Measurements from ENCODE around the gene TMEM53.

Gene TMEM53

GRCh38 chr1:44696789-44697345 lies 22.6 kb upstream of the TMEM53 start:
- FAIRE-seq: no peak

- no peak for FAIRE-seq
Measured at GRCh38 chr1:44696101-44696500, 21.8 kb upstream of the TMEM53 start.

- no peak for FAIRE-seq
Measured at GRCh38 chr1:44695671-44696070, 21.4 kb upstream of the TMEM53 start.

GRCh38 chr1:44694863-44695478 lies 20.7 kb upstream of the TMEM53 start:
- no peak for FAIRE-seq

GRCh38 chr1:44693900-44694299 lies 19.6 kb upstream of the TMEM53 start:
- FAIRE-seq: no peak

- no peak for FAIRE-seq
Measured at GRCh38 chr1:44693159-44693558, 18.9 kb upstream of the TMEM53 start.

GRCh38 chr1:44689447-44689765 lies 15.1 kb upstream of the TMEM53 start:
- no peak for FAIRE-seq

- FAIRE-seq: no peak
Measured at GRCh38 chr1:44688760-44689446, 14.6 kb upstream of the TMEM53 start.

GRCh38 chr1:44685881-44686280 lies 11.6 kb upstream of the TMEM53 start:
- no peak for FAIRE-seq

GRCh38 chr1:44685218-44685617 lies 10.9 kb upstream of the TMEM53 start:
- FAIRE-seq: no peak

GRCh38 chr1:44684525-44684924 lies 10.2 kb upstream of the TMEM53 start:
- no peak for FAIRE-seq

- no peak for FAIRE-seq
Measured at GRCh38 chr1:44682883-44683265, 8.6 kb upstream of the TMEM53 start.

- FAIRE-seq: no peak
Measured at GRCh38 chr1:44681905-44682882, 7.9 kb upstream of the TMEM53 start.

GRCh38 chr1:44679468-44679867 lies 5.2 kb upstream of the TMEM53 start:
- FAIRE-seq: no peak

GRCh38 chr1:44678626-44679025 lies 4.3 kb upstream of the TMEM53 start:
- FAIRE-seq: no peak

- no peak for FAIRE-seq
Measured at GRCh38 chr1:44678120-44678519, 3.8 kb upstream of the TMEM53 start.

GRCh38 chr1:44677201-44677766 lies 3.0 kb upstream of the TMEM53 start:
- no peak for FAIRE-seq

- FAIRE-seq: no peak
Measured at GRCh38 chr1:44676484-44677200, 2.4 kb upstream of the TMEM53 start.

- FAIRE-seq: no peak
Measured at GRCh38 chr1:44675186-44675585, 905 bp upstream of the TMEM53 start.

GRCh38 chr1:44673675-44674112 lies 587 bp downstream of the TMEM53 start:
- FAIRE-seq: no peak

GRCh38 chr1:44672961-44673674 lies 1.2 kb downstream of the TMEM53 start:
- no peak for FAIRE-seq

Measured in islet of Langerhans (tissue), 1 donor.